ENCODE measurements around the gene FAM25A.
A peak's percentile ranks its signal among the peaks of the same experiment; 100 is the strongest.

Gene FAM25A

GRCh38 chr10:87058171-87058570, 38.1 kb downstream of the FAM25A start:
- H3K27ac Mint-ChIP-seq, result no peak overlapping the region

DNA sequence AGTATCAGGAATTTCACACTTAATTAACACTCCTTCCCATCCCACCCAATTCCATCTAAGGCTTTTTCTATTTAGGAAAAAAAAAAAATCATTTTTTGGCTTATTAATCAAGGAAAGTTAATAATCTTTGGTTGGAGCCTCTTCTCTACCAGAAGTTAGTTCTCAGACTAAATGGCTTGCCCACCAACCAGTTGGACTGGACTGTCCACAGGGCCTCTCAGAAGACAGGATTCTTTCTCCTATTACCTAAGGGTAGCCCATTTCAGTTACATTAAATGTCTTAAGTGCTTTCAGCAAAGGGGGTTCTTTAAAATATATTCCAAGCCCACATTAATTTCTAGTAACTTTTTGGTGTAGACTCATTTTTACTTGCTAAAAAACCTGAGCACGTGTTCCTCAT, 39.3 kb downstream of the FAM25A start:
- DNase-seq, result no peak
- no peaks in the 10 kb centered on the region for H3K27me3 Mint-ChIP-seq (ENCODE audit: low read depth, poor library complexity)
- no peak overlapping the region for H3K27ac Mint-ChIP-seq
- H3K36me3 Mint-ChIP-seq (ENCODE audit: low read depth), result peaks cover 72% of the 10 kb centered on the region
- H3K4me3 Mint-ChIP-seq, result no peak overlapping the region
- no peaks in the 10 kb centered on the region for H3K4me1 Mint-ChIP-seq
- no peaks in the 10 kb centered on the region for H3K9me3 Mint-ChIP-seq
- TF ChIP-seq, protein P1, sequence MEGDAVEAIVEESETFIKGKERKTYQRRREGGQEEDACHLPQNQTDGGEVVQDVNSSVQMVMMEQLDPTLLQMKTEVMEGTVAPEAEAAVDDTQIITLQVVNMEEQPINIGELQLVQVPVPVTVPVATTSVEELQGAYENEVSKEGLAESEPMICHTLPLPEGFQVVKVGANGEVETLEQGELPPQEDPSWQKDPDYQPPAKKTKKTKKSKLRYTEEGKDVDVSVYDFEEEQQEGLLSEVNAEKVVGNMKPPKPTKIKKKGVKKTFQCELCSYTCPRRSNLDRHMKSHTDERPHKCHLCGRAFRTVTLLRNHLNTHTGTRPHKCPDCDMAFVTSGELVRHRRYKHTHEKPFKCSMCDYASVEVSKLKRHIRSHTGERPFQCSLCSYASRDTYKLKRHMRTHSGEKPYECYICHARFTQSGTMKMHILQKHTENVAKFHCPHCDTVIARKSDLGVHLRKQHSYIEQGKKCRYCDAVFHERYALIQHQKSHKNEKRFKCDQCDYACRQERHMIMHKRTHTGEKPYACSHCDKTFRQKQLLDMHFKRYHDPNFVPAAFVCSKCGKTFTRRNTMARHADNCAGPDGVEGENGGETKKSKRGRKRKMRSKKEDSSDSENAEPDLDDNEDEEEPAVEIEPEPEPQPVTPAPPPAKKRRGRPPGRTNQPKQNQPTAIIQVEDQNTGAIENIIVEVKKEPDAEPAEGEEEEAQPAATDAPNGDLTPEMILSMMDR (IDR thresholded peaks at IDR 0.05), result no peak

More at GRCh38 chr10:87058171-87058570, 38.1 kb downstream of the FAM25A start:
- H3K36me3 Mint-ChIP-seq (ENCODE audit: low read depth), result peaks cover 60% of the 10 kb centered on the region
- no peak overlapping the region for H3K4me3 Mint-ChIP-seq
- H3K9me3 Mint-ChIP-seq, result no peaks in the 10 kb centered on the region
- TF ChIP-seq, protein P1 (IDR thresholded peaks at IDR 0.05), result no peak
- no peaks in the 10 kb centered on the region for H3K27me3 Mint-ChIP-seq (ENCODE audit: low read depth, poor library complexity)
- no peak for DNase-seq
- no peaks in the 10 kb centered on the region for H3K4me1 Mint-ChIP-seq

DNA sequence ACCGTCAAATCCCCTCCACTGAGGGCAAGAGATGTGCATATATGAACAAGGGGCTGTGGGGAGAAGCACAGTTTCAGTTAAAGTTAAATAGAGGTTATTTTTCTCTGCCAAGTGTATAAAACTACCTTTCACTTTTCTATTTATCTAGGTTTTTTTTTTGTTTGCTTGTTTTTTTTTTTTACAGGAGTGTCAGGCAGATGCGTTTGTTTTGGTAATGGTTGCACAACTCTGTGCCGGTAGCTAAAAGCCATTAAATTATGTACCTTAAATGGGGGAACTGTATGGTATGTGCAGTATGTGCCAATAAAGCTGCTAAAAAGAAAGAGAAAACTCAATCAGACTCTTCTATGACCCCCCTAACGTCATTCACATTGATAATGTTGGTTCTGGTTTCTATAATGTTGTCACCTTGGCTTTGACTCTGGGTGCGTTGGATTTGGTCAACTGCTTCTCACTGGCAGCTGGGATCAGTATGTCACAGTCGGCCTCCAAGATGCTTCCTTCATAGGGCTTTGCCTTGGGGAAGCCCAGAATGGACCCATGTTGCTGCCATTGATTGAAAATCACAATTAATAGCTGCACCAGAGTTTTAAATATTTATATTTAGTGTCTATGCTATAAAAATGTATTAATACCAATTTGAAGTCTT, 40.3 kb downstream of the FAM25A start:
- Mint-ChIP-seq H3K9me3 (no peaks in the 10 kb centered on the region), H3K36me3 (ENCODE audit: low read depth) (peaks cover 72% of the 10 kb centered on the region), H3K27ac (no peak overlapping the region), H3K4me1 (no peaks in the 10 kb centered on the region), H3K27me3 (ENCODE audit: low read depth, poor library complexity) (no peaks in the 10 kb centered on the region), H3K4me3 (no peak overlapping the region)
- TF ChIP-seq, protein P1 (IDR thresholded peaks at IDR 0.05), result no peak
- DNase-seq, result no peak

DNA sequence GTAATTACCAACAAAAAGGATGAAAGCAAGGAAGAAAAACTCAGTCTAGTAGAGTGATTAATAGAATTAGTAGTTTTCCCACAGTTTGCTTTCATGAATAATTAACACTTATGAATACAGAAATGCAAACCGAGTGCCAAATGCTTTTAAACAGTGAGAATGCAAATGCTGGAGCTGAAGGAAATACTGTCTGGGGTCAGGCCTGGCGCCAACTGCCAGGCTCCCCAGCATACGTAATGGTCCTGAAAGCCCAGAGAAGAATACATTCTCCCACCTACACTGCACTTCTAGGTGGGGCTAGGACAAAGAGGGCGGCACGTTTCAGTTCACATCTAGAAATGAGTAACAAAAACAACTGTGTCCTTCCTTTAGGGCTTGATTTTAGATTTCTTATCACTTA, 44.6 kb downstream of the FAM25A start:
- no peaks in the 10 kb centered on the region for H3K9me3 Mint-ChIP-seq
- no peak overlapping the region for H3K27ac Mint-ChIP-seq
- H3K36me3 Mint-ChIP-seq (ENCODE audit: low read depth), result peaks cover 74% of the 10 kb centered on the region
- TF ChIP-seq, protein P1 (IDR thresholded peaks at IDR 0.05), result no peak
- DNase-seq, result no peak
- H3K4me1 Mint-ChIP-seq, result no peaks in the 10 kb centered on the region
- H3K27me3 Mint-ChIP-seq (ENCODE audit: low read depth, poor library complexity), result no peaks in the 10 kb centered on the region
- H3K4me3 Mint-ChIP-seq, result no peak overlapping the region

DNA sequence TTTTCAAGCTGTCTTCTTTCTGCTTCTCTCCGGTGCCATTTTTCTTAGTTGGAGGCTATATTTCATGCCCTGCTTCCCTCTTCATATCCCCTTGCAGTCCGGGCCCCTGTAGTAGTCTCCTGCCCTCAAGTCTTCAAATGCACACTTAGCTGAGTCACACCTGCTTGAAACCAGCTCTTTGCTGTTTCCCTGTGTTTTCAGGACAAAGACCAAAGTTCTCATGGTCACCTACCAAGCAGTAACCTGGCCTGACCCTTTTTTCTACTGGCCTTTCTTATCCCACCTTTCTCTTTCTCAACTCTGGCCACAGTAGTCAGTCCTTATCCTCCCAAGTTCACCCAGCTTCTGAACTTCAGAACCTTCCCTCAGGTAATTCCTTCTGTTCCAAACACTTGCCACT, 46.1 kb downstream of the FAM25A start:
- no peaks in the 10 kb centered on the region for H3K4me1 Mint-ChIP-seq
- no peaks in the 10 kb centered on the region for H3K27me3 Mint-ChIP-seq (ENCODE audit: low read depth, poor library complexity)
- H3K27ac Mint-ChIP-seq, result peak overlapping the region; percentile 30
- TF ChIP-seq, protein P1 (IDR thresholded peaks at IDR 0.05), result no peak
- H3K36me3 Mint-ChIP-seq (ENCODE audit: low read depth), result peaks cover 71% of the 10 kb centered on the region
- no peaks in the 10 kb centered on the region for H3K9me3 Mint-ChIP-seq
- no peak overlapping the region for H3K4me3 Mint-ChIP-seq
- DNase-seq, result no peak

GRCh38 chr10:87066865-87067264, 46.8 kb downstream of the FAM25A start:
- DNase-seq, result no peak
- TF ChIP-seq, protein P1 (IDR thresholded peaks at IDR 0.05), result no peak
- no peaks in the 10 kb centered on the region for H3K9me3 Mint-ChIP-seq
- no peaks in the 10 kb centered on the region for H3K27me3 Mint-ChIP-seq (ENCODE audit: low read depth, poor library complexity)
- H3K27ac Mint-ChIP-seq, result peak overlapping the region; percentile 14
- no peaks in the 10 kb centered on the region for H3K4me1 Mint-ChIP-seq
- H3K36me3 Mint-ChIP-seq (ENCODE audit: low read depth), result peaks cover 73% of the 10 kb centered on the region
- H3K4me3 Mint-ChIP-seq, result no peak overlapping the region
